CD4-positive, alpha-beta T cell treated with Interleukin-1 beta for 1 hour (primary cell): ENCODE data around the gene PASK.

Source experiments
- DNase-seq, 2 donors: peaks; one replicate each; pipeline ENCODE4 v3.0.0-alpha.2; 2020 to 2022

Gene PASK

DNA sequence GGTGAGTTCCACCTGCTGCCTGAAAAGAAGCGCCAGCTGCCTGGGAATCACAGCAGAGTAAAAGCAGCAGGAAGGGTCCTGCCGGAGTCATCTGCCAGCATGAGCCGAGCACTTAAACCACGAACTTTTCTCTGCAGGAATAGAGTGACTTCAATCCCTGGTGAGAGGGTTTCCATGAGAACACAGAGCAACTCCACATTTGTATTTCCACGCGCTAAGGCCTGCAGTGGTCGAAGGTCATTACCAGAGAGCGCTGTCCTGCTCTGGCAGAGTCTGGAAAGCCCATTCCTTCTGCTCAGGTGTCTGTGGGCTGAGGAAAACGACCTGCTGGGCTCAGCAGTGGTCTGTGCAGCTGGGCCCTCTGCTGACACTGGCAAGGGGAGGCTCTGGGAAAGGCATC lies 6.7 kb downstream of the PASK start:
- no peak for DNase-seq

GRCh38 chr2:241142063-241142462 lies 7.2 kb downstream of the PASK start:
- DNase-seq: no peak

DNA sequence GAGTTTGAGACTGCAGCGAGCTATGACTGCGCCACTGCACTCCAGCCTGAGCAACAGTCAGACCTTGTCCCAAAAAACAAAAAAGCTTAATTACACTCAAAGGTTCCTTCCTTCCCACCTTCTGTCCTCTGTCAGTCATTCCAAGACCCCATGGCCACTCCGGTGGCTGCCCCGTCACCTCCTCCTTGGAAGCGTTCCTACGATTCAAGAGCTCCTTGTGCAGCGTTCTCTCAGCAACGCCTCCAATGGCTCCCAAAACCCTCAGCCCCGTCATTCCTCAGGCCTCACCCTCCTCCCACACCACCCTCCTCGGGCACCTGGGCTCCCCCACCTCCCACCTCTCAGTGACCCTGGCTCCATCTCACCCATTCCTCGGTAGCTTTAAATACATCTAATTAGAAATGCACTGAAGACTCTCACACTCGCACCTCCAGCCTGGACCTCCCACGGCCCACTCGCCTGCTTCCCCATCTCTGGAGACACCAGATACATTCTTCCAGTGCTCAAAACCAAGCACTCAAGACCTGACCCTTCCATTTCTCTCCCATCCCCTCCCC lies 8.0 kb downstream of the PASK start:
- DNase-seq: no peak

DNA sequence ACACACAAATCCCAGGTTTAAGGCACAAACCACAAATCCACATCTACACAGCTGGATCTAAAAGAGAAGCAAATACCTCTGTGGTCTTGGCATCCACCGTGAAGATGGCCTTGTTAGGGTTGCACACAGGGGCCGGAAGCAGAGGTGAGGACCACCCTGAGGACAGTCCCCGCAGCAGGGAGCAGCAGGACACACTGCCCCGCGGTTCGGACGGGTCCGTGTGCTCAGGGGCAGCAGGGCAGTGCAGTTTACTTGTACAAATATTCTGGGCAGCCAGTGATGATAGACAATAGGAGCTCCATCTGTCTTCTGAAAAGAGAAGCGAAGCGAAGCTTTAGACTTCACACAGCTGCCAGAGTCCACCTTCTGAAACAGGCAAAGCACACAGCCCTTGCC lies 8.8 kb downstream of the PASK start:
- DNase-seq: no peak

- no peak for DNase-seq
These were observed 9.5 kb downstream of the PASK start for GRCh38 chr2:241139531-241140444.

DNA sequence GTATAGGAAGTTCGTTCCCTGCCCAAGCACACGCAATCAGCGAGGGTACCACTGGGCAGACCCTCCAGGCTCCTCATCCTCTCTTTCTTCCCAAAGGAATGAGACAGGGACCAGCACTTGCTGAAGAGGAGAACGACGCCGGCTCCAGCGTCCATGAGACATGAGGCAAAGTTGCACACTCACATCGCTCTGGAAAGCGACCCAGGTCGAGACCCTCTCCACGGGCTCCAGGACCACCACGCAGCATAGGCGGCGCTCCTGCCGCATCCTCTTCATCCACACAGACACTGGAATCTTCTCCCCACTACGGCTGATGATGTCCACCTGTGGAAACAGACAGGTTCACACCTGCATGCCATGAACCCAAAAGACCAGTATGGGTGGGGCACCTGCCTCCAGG lies 10.8 kb downstream of the PASK start:
- DNase-seq: no peak

- DNase-seq: no peak
These were observed 11.7 kb downstream of the PASK start for GRCh38 chr2:241137276-241138190.

- no peak for DNase-seq
These were observed 12.5 kb downstream of the PASK start for GRCh38 chr2:241136661-241137260.

GRCh38 chr2:241136191-241136590 lies 13.1 kb downstream of the PASK start:
- DNase-seq: no peak

GRCh38 chr2:241135737-241136136 lies 13.5 kb downstream of the PASK start:
- no peak for DNase-seq

DNA sequence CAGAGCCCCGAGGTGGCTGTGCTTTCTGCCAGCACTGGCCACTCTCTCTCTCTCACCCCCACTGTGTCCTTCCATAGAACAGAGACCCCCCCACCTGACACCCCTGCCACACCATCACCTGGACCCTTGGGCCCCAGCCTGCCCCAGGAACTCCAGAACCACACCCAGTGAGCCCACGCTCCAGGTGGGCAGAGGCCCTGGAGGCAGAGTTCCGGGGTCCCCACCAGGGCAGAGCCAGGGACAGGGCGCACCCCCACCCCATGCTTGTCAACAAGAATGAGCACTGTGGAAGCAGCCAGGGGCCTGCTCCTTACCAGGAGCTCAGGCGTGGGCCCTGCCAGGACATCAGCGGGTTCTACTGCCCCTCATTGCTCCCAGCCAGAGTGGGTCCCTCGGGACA lies 14.6 kb downstream of the PASK start:
- DNase-seq: no peak

DNA sequence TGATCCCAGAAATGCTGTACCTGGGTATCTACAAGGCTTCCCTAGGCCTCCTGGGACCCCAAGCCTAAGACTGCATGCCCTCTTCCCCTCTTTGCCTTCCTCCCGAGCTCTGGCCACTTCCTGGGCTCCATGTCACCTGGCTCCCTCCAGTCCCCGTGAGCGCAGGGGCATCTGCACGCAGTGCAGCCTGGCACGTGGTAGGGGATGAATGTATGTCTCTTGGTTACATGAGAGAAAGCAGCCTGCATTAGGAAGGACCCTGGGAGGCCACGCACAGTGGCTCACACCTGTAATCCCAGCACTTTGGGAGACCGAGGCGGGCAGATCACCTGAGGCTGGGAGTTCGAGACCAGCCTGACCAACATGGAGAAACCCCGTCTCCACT lies 15.8 kb downstream of the PASK start:
- DNase-seq: no peak

- no peak for DNase-seq
These were observed 16.5 kb downstream of the PASK start for GRCh38 chr2:241132538-241133435.

GRCh38 chr2:241131531-241131930 lies 17.7 kb downstream of the PASK start:
- no peak for DNase-seq

DNA sequence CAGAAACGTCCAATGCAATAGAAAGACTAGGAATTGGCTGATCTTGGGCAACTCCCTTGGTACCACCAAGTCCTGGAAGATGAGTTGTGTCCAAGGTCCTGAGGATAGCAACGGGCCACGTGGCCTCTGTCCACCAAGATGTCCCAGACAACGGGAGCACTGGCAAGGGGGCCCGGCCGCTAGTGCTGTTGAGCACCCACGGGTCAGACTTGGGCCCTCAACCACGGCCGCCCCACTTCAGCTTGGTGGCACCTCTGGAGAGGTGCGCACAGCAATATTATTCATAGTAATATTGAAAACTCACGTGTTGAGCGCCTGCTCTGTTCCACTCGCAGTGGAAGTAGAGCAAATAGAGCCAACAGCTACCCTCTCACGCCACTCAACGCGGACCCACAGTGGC lies 19.0 kb downstream of the PASK start:
- no peak for DNase-seq

GRCh38 chr2:241129086-241129871 lies 20.0 kb downstream of the PASK start:
- DNase-seq: no peak

- no peak for DNase-seq
These were observed 21.0 kb downstream of the PASK start for GRCh38 chr2:241128266-241128665.

DNA sequence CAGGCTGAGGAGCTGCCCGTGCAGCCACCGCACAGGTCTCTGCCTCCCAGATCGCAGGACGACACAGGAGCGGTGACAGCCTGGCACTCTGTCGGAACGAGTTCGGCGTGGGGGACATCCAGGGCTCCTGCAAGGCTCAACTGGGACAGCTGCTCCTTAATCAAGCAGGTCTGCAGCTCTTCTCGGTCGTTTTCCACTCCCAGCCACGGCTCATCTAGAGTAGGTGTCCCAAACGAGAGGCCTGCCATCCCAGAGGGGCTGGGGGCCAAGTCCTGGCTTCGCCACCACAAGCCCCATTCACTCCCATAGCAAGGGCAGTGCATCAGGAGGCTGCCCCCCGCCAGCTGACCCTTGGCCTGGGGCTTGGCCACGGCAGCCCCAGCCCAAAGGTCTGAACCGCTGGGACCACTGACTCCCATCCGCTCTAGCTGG lies 22.5 kb downstream of the PASK start:
- DNase-seq: no peak

DNA sequence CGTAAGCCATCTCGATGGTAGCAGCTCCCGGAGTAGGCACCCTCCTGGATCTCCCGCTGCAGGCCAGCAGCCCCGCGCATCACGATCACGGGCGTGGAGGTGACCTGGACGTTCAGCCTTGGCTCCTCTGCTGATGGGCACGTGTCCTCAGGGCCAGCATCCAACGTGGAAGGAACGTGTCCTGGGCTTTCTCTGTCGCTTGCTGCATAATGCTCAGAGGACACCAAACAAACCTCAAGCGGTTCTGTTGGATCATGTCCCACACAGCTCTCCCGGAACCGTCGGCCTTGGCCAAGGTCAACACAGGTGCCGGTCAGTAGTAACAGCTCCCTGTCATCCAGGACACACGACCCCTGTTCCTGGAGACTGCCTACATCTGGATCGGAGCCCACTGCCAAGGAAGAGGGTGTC lies 23.1 kb downstream of the PASK start:
- DNase-seq: no peak

GRCh38 chr2:241125626-241126025 lies 23.6 kb downstream of the PASK start:
- DNase-seq: peak in 1 of 2 donors; percentile 17
